GM12892 (cell line): ENCODE measurements around the gene OCIAD1.

Experiments
- POLR2A ChIP-seq: IDR thresholded peaks from 2 replicates; pipeline ENCODE4 v1.6.1; 2011; ENCODE audit warnings: low read depth, low read length, control low read depth
- POLR2AphosphoS5 ChIP-seq: IDR thresholded peaks from 2 replicates; pipeline ENCODE4 v1.6.1; 2011; ENCODE audit warnings: low read depth, low read length, control low read depth

DNA sequence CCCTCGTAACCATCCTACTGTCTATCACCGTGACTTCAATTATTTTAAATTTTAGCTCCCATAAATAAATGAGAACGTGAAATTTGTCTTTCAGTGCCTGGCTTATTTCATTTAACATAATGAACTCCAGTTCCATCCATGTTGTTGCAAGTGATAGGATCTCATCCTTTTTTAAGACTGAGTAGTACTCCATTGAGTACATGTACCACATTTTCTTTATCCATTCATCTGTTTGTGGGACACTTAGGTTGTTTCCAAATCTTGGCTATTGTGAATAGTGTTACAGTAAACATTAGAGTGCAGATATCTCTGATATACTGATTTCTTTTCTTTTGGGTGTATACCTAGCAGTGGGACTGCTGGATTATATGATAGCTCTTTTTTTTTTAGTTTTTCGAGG lies 32.8 kb downstream of the OCIAD1 start:
- no peak for TF ChIP-seq POLR2AphosphoS5
- TF ChIP-seq POLR2A = no peak
